Mesenchymal stem cell (in vitro differentiated cells and primary cell): ENCODE measurements around the gene ATOX1.

Source experiments
- DNase-seq: peaks from one replicate; pipeline ENCODE4 v3.0.0-alpha.2; 2013
- H2AFZ ChIP-seq: one replicate; pipeline ENCODE4 v1.6.1; 2013; ENCODE audit warnings: low read depth, mild to moderate bottlenecking, control low read depth, inconsistent platforms, low read length, moderate library complexity
- H2AK5ac ChIP-seq: 2 replicates; pipeline ENCODE4 v1.6.1; 2013; ENCODE audit warnings: low read length, moderate library complexity, mild to moderate bottlenecking, inconsistent platforms; ENCODE audit not compliant: severe bottlenecking
- H2BK120ac ChIP-seq: one replicate; pipeline ENCODE4 v1.6.1; 2013; ENCODE audit warnings: low read depth, mild to moderate bottlenecking, inconsistent platforms, low read length, moderate library complexity
- H2BK12ac ChIP-seq, 2 experiments: one replicate each; pipeline ENCODE4 v1.6.1; 2013; ENCODE audit warnings: inconsistent platforms in 2 of 2, low read length in 2 of 2, mild to moderate bottlenecking in 2 of 2, moderate library complexity in 2 of 2, control low read depth in 1 of 2
- H2BK15ac ChIP-seq: one replicate; pipeline ENCODE4 v1.6.1; 2013; ENCODE audit warnings: mild to moderate bottlenecking, low read depth, inconsistent platforms; ENCODE audit not compliant: poor library complexity, severe bottlenecking
- H2BK5ac ChIP-seq: 2 replicates; pipeline ENCODE4 v1.6.1; 2013; ENCODE audit warnings: low read depth, mild to moderate bottlenecking, low read length, control low read depth, inconsistent platforms; ENCODE audit not compliant: poor library complexity, severe bottlenecking
- H3K14ac ChIP-seq, 2 experiments: one replicate each; pipeline ENCODE4 v1.6.1; 2013; ENCODE audit warnings: inconsistent platforms in 2 of 2, low read length in 2 of 2, control low read depth in 1 of 2, mild to moderate bottlenecking in 1 of 2, moderate library complexity in 1 of 2
- H3K18ac ChIP-seq, 2 experiments: one replicate each; pipeline ENCODE4 v1.6.1; 2013; ENCODE audit warnings: inconsistent platforms in 2 of 2, low read length in 2 of 2, control low read depth in 1 of 2, low read depth in 1 of 2, mild to moderate bottlenecking in 1 of 2
- H3K23ac ChIP-seq, 2 experiments: one replicate each; pipeline ENCODE4 v1.6.1; 2013; ENCODE audit warnings: inconsistent platforms in 2 of 2, low read length in 2 of 2, mild to moderate bottlenecking in 2 of 2, moderate library complexity in 2 of 2, control low read depth in 1 of 2
- H3K27ac ChIP-seq: 2 replicates; pipeline ENCODE4 v1.5.1; 2013; ENCODE audit warnings: mild to moderate bottlenecking, moderate library complexity, low read length, control low read depth, inconsistent platforms; ENCODE audit not compliant: poor library complexity, severe bottlenecking
- H3K27me3 ChIP-seq, 2 experiments: 2 replicates each; pipeline versions ENCODE4 v1.6.1 to v1.7.0; 2013; ENCODE audit warnings: low read length in 2 of 2, mild to moderate bottlenecking in 2 of 2, moderate library complexity in 2 of 2, control low read depth in 1 of 2, inconsistent platforms in 1 of 2; ENCODE audit not compliant: control insufficient read depth in 1 of 2, insufficient read depth in 1 of 2
- H3K36me3 ChIP-seq, 2 experiments: 2 replicates each; pipeline versions ENCODE4 v1.6.1 to v1.7.0; 2013; ENCODE audit warnings: low read length in 2 of 2, control low read depth in 1 of 2, inconsistent platforms in 1 of 2, low read depth in 1 of 2, mild to moderate bottlenecking in 1 of 2; ENCODE audit not compliant: insufficient read depth in 2 of 2, control insufficient read depth in 1 of 2
- H3K4ac ChIP-seq, 2 experiments: one replicate each; pipeline ENCODE4 v1.6.1; 2013; ENCODE audit warnings: inconsistent platforms in 2 of 2, low read length in 2 of 2, mild to moderate bottlenecking in 2 of 2, moderate library complexity in 2 of 2, control low read depth in 1 of 2, low read depth in 1 of 2
- H3K4me1 ChIP-seq: 2 replicates; pipeline ENCODE4 v1.6.1; 2013; ENCODE audit warnings: low read depth, low read length, control low read depth; ENCODE audit not compliant: control insufficient read depth, insufficient read depth
- H3K4me2 ChIP-seq: 2 replicates; pipeline ENCODE4 v1.6.1; 2013; ENCODE audit warnings: low read length, mild to moderate bottlenecking, inconsistent platforms; ENCODE audit not compliant: poor library complexity, severe bottlenecking
- H3K4me3 ChIP-seq, 2 experiments: 2 replicates each; pipeline versions ENCODE4 v1.5.1 to v1.7.0; 2013; ENCODE audit warnings: low read length in 2 of 2, mild to moderate bottlenecking in 2 of 2, control low read depth in 1 of 2, low read depth in 1 of 2; ENCODE audit not compliant: insufficient read depth in 1 of 2
- H3K79me1 ChIP-seq: replicated peaks from 2 replicates; pipeline ENCODE4 v1.6.1; 2013; ENCODE audit warnings: mild to moderate bottlenecking, control low read depth, low read length, inconsistent platforms; ENCODE audit not compliant: poor library complexity, severe bottlenecking
- H3K9ac ChIP-seq: 2 replicates; pipeline ENCODE4 v1.7.0; 2013; ENCODE audit warnings: mild to moderate bottlenecking, low read length, moderate library complexity
- H3K9me3 ChIP-seq: 2 replicates; pipeline ENCODE4 v1.7.0; 2013; ENCODE audit warnings: mild to moderate bottlenecking, low read length; ENCODE audit not compliant: control insufficient read depth
- H4K8ac ChIP-seq: one replicate; pipeline ENCODE4 v1.6.1; 2013; ENCODE audit warnings: inconsistent platforms, mild to moderate bottlenecking, low read length, moderate library complexity
- H4K91ac ChIP-seq: one replicate; pipeline ENCODE4 v1.6.1; 2013; ENCODE audit warnings: mild to moderate bottlenecking, low read length, inconsistent platforms
- WGBS: methylation state at CpG from one replicate; pipeline ENCODE4 v1.1.7; 2013; ENCODE audit warnings: mixed read lengths; 5-methylcytosine and 5-hydroxymethylcytosine counted together

The ATOX1 gene

GRCh38 chr5:151717416-151717815, 41.0 kb downstream of the ATOX1 start:
- WGBS, result 85% methylated on average over 2 of the region's 3 CpGs

GRCh38 chr5:151709109-151709735, 49.2 kb downstream of the ATOX1 start:
- H3K4me1 ChIP-seq, result peaks cover 3% of the 10 kb centered on the region
- H2BK120ac ChIP-seq, result no peak overlapping the region
- peaks cover 2% of the 10 kb centered on the region for H3K9me3 ChIP-seq
- no peak overlapping the region for H3K14ac ChIP-seq
- no peak overlapping the region for H3K27ac ChIP-seq
- no peak overlapping the region for H3K9ac ChIP-seq
- H2AK5ac ChIP-seq, result no peak overlapping the region
- no peaks in the 10 kb centered on the region for H3K79me1 ChIP-seq
- no peak overlapping the region for H3K18ac ChIP-seq
- peak overlapping the region; percentile 14 to 47 for H3K4ac ChIP-seq
- no peak overlapping the region for H2BK15ac ChIP-seq
- no peaks in the 10 kb centered on the region for H3K27me3 ChIP-seq
- H3K36me3 ChIP-seq, result no peaks in the 10 kb centered on the region
- WGBS, result 90% methylated on average over 13 of the region's 13 CpGs
- no peak overlapping the region for H2AFZ ChIP-seq
- no peak for DNase-seq
- no peak overlapping the region for H4K8ac ChIP-seq
- H3K23ac ChIP-seq, result no peak overlapping the region
- H3K4me2 ChIP-seq, result no peak overlapping the region
- no peak overlapping the region for H2BK5ac ChIP-seq
- H3K4me3 ChIP-seq, result no peak overlapping the region
- no peak overlapping the region for H4K91ac ChIP-seq
- peak overlapping the region; percentile 54 to 57 for H2BK12ac ChIP-seq

More at GRCh38 chr5:151717416-151717815, 41.0 kb downstream of the ATOX1 start:
- no peaks in the 10 kb centered on the region for H3K4me1 ChIP-seq
- no peak overlapping the region for H2BK120ac ChIP-seq
- no peak overlapping the region for H3K4me2 ChIP-seq
- H3K27ac ChIP-seq, result no peak overlapping the region
- no peak overlapping the region for H2AK5ac ChIP-seq
- H3K4me3 ChIP-seq, result no peak overlapping the region
- no peak overlapping the region for H4K91ac ChIP-seq
- H2BK5ac ChIP-seq, result no peak overlapping the region
- no peak overlapping the region for H3K18ac ChIP-seq
- no peak overlapping the region for H3K14ac ChIP-seq
- DNase-seq, result no peak
- H3K4ac ChIP-seq, result no peak overlapping the region
- no peak overlapping the region for H2AFZ ChIP-seq
- no peak overlapping the region for H2BK12ac ChIP-seq
- no peak overlapping the region for H4K8ac ChIP-seq
- H3K79me1 ChIP-seq, result no peaks in the 10 kb centered on the region
- H2BK15ac ChIP-seq, result no peak overlapping the region
- no peaks in the 10 kb centered on the region for H3K27me3 ChIP-seq
- peak overlapping the region; percentile 64 for H3K9ac ChIP-seq
- no peaks in the 10 kb centered on the region for H3K9me3 ChIP-seq
- no peaks in the 10 kb centered on the region for H3K36me3 ChIP-seq
- no peak overlapping the region for H3K23ac ChIP-seq

GRCh38 chr5:151708126-151708525, 50.3 kb downstream of the ATOX1 start:
- Histone ChIP-seq H3K4ac (no peak overlapping the region), H2BK120ac (no peak overlapping the region), H3K79me1 (no peaks in the 10 kb centered on the region), H2BK15ac (peak overlapping the region; percentile 67), H3K9ac (no peak overlapping the region), H2BK5ac (no peak overlapping the region), H2AFZ (no peak overlapping the region), H3K27me3 (no peaks in the 10 kb centered on the region), H3K4me2 (no peak overlapping the region), H2BK12ac (no peak overlapping the region), H3K4me3 (no peak overlapping the region), H3K4me1 (peaks cover 5% of the 10 kb centered on the region), H2AK5ac (no peak overlapping the region), H4K91ac (no peak overlapping the region), H3K14ac (no peak overlapping the region), H3K9me3 (peaks cover 2% of the 10 kb centered on the region), H3K27ac (no peak overlapping the region), H3K18ac (no peak overlapping the region), H3K36me3 (no peaks in the 10 kb centered on the region), H4K8ac (no peak overlapping the region), H3K23ac (no peak overlapping the region)
- DNase-seq, result peak; percentile 37

GRCh38 chr5:151707567-151707966, 50.9 kb downstream of the ATOX1 start:
- Histone ChIP-seq H2AFZ (no peak overlapping the region), H4K91ac (peak overlapping the region; percentile 86), H3K9ac (no peak overlapping the region), H4K8ac (peak overlapping the region; percentile 12), H3K9me3 (peaks cover 2% of the 10 kb centered on the region), H3K36me3 (no peaks in the 10 kb centered on the region), H2BK120ac (peak overlapping the region; percentile 11), H2BK5ac (no peak overlapping the region), H3K4me1 (peaks cover 7% of the 10 kb centered on the region), H3K4me2 (no peak overlapping the region), H2BK12ac (no peak overlapping the region), H3K27ac (no peak overlapping the region), H3K79me1 (no peaks in the 10 kb centered on the region), H2AK5ac (peak overlapping the region; percentile 40), H3K27me3 (no peaks in the 10 kb centered on the region), H3K4ac (peak overlapping the region in 1 of 2 experiments; percentile 17), H3K23ac (no peak overlapping the region), H3K14ac (no peak overlapping the region), H3K4me3 (no peak overlapping the region), H2BK15ac (no peak overlapping the region), H3K18ac (peak overlapping the region in 1 of 2 experiments; percentile 28)
- DNase-seq, result peak; percentile 72
- WGBS, result 9% methylated on average over 2 of the region's 2 CpGs
